HG03442 (cell line): ENCODE results near the gene OR2T2.
"Not testable (repeated sequence)": the region's sequence is repeated elsewhere in the genome, so short reads cannot be mapped to it uniquely, and the experiment has no call there.

Experiments used
- ATAC-seq: cut with Tn5 transposase; IDR thresholded peaks from one replicate; pipeline ENCODE4 v1.9.1; 2021; ENCODE audit warnings: mild to moderate bottlenecking, moderate library complexity; ENCODE audit not compliant: unreplicated experiment

The OR2T2 gene

GRCh38 chr1:248449821-248450465 lies 4.5 kb downstream of the OR2T2 start:
- not testable (repeated sequence) for ATAC-seq

GRCh38 chr1:248450466-248451145 lies 5.2 kb downstream of the OR2T2 start:
- peak; percentile 62 for ATAC-seq

- not testable (repeated sequence) for ATAC-seq
Observed at GRCh38 chr1:248453619-248454018, 8.2 kb downstream of the OR2T2 start.

- not testable (repeated sequence) for ATAC-seq
Observed at GRCh38 chr1:248455045-248455444, 9.6 kb downstream of the OR2T2 start.

GRCh38 chr1:248456635-248457034 lies 11.2 kb downstream of the OR2T2 start:
- not testable (repeated sequence) for ATAC-seq

- not testable (repeated sequence) for ATAC-seq
Observed at GRCh38 chr1:248459117-248459516, 13.7 kb downstream of the OR2T2 start.

- no peak for ATAC-seq
Observed at GRCh38 chr1:248471154-248471553, 25.7 kb downstream of the OR2T2 start.

GRCh38 chr1:248472111-248472510 lies 26.7 kb downstream of the OR2T2 start:
- ATAC-seq, result not testable (repeated sequence)

- not testable (repeated sequence) for ATAC-seq
Observed at GRCh38 chr1:248473051-248473450, 27.6 kb downstream of the OR2T2 start, which contains the start of gene OR2T3. OR2T3 (plus strand) TSS chr1:248473351; CDS start chr1:248473351, 0 bp downstream.

GRCh38 chr1:248475660-248476059 lies 30.2 kb downstream of the OR2T2 start:
- not testable (repeated sequence) for ATAC-seq

- peak; percentile 91 for ATAC-seq
Observed at GRCh38 chr1:248481686-248482579, 36.5 kb downstream of the OR2T2 start.

- not testable (repeated sequence) for ATAC-seq
Observed at GRCh38 chr1:248488289-248488688, 42.9 kb downstream of the OR2T2 start, which contains the start of gene OR2T5. OR2T5 (plus strand) TSS chr1:248488589; CDS start chr1:248488589, 0 bp downstream.

- not testable (repeated sequence) for ATAC-seq
Observed at GRCh38 chr1:248496661-248497060, 51.2 kb downstream of the OR2T2 start.

GRCh38 chr1:248500305-248501035 lies 55.0 kb downstream of the OR2T2 start:
- not testable (repeated sequence) for ATAC-seq
